GM19351 (cell line): Measurements from ENCODE around the gene CCNB2.
"Not testable (repeated sequence)": the region's sequence is repeated elsewhere in the genome, so short reads cannot be mapped to it uniquely, and the experiment has no call there.

Experiments used
- ATAC-seq: cut with Tn5 transposase; IDR thresholded peaks from one replicate; pipeline ENCODE4 v1.9.1; 2021; ENCODE audit warnings: mild to moderate bottlenecking, moderate library complexity; ENCODE audit not compliant: unreplicated experiment

CCNB2 gene

GRCh38 chr15:59131969-59132562, 27.1 kb downstream of the CCNB2 start:
- ATAC-seq = no peak

- ATAC-seq = no peak
These were observed 29.0 kb downstream of the CCNB2 start for GRCh38 chr15:59133929-59134427.

- no peak for ATAC-seq
These were observed 32.6 kb downstream of the CCNB2 start for GRCh38 chr15:59137566-59137965.

- ATAC-seq = peak; percentile 88
These were observed 33.3 kb downstream of the CCNB2 start for GRCh38 chr15:59138243-59138642.

- no peak for ATAC-seq
These were observed 35.7 kb downstream of the CCNB2 start for GRCh38 chr15:59140422-59141226.

GRCh38 chr15:59143281-59143680, 38.3 kb downstream of the CCNB2 start:
- ATAC-seq = no peak

- ATAC-seq = not testable (repeated sequence)
These were observed 39.6 kb downstream of the CCNB2 start for GRCh38 chr15:59144594-59144993.

GRCh38 chr15:59147666-59148065, 42.7 kb downstream of the CCNB2 start:
- no peak for ATAC-seq

GRCh38 chr15:59148153-59148833, 43.3 kb downstream of the CCNB2 start:
- ATAC-seq = no peak

- no peak for ATAC-seq
These were observed 45.2 kb downstream of the CCNB2 start for GRCh38 chr15:59150185-59150584.

- ATAC-seq = no peak
These were observed 47.9 kb downstream of the CCNB2 start for GRCh38 chr15:59152694-59153450.

GRCh38 chr15:59153466-59153865, 48.5 kb downstream of the CCNB2 start:
- no peak for ATAC-seq

- no peak for ATAC-seq
These were observed 49.3 kb downstream of the CCNB2 start for GRCh38 chr15:59154243-59154642.

- no peak for ATAC-seq
These were observed 50.5 kb downstream of the CCNB2 start for GRCh38 chr15:59155431-59155830.

GRCh38 chr15:59157396-59157795, 52.5 kb downstream of the CCNB2 start:
- ATAC-seq = no peak

- ATAC-seq = no peak
These were observed 53.1 kb downstream of the CCNB2 start for GRCh38 chr15:59157840-59158700.

- no peak for ATAC-seq
These were observed 53.7 kb downstream of the CCNB2 start for GRCh38 chr15:59158701-59159034.

- no peak for ATAC-seq
These were observed 54.3 kb downstream of the CCNB2 start for GRCh38 chr15:59159210-59159609.

- no peak for ATAC-seq
These were observed 56.1 kb downstream of the CCNB2 start for GRCh38 chr15:59160880-59161593.

- not testable (repeated sequence) for ATAC-seq
These were observed 57.1 kb downstream of the CCNB2 start for GRCh38 chr15:59162080-59162479.
